ENCODE results near the gene SPINK1. TPM values are rescaled to one million over a fixed set of nuclear protein-coding genes. Genes with fewer than 3 reads are reported as not detected.
A peak's percentile ranks its signal among the peaks of the same experiment; 100 is the strongest.
"Not testable (repeated sequence)": the region's sequence is repeated elsewhere in the genome, so short reads cannot be mapped to it uniquely, and the experiment has no call there.

SPINK1 gene
- polyA plus RNA-seq, 1 donor from 2014 or later: not detected

GRCh38 chr5:147822686-147823491 lies 8.6 kb downstream of the SPINK1 start:
- H4K20me1 ChIP-seq (ENCODE audit: insufficient read depth): no peaks in the 10 kb centered on the region
- peak; percentile 99 for TF ChIP-seq CTCF (IDR thresholded peaks at IDR 0.05; ENCODE audit: poor library complexity, severe bottlenecking)
- TF ChIP-seq SMC3 (conservative IDR thresholded peaks at IDR 0.05; ENCODE audit: poor library complexity): peak; percentile 99
- TF ChIP-seq EP300 (conservative IDR thresholded peaks at IDR 0.05; ENCODE audit: poor library complexity, severe bottlenecking): peak; percentile 28
- TF ChIP-seq MXI1 (conservative IDR thresholded peaks at IDR 0.05; ENCODE audit: poor library complexity, severe bottlenecking): peak; percentile 27
- peak; percentile 100 for TF ChIP-seq RAD21 (conservative IDR thresholded peaks at IDR 0.05)
- no peak for TF ChIP-seq EZH2 (IDR thresholded peaks at IDR 0.05; ENCODE audit: borderline replicate concordance, insufficient read depth, low read length, poor library complexity, severe bottlenecking)
- no peak for TF ChIP-seq REST (IDR thresholded peaks at IDR 0.05; ENCODE audit: borderline replicate concordance)

GRCh38 chr5:147822222-147822621 lies 9.2 kb downstream of the SPINK1 start:
- H3K9me2 ChIP-seq (ENCODE audit: insufficient read depth, low read length); H3K9ac ChIP-seq (ENCODE audit: low read length): not testable (repeated sequence)

More at GRCh38 chr5:147822686-147823491, 8.6 kb downstream of the SPINK1 start:
- Histone ChIP-seq H2AFZ (ENCODE audit: low read depth, low read length) (no peak overlapping the region), H3F3A (ENCODE audit: insufficient read depth, low read length, poor library complexity, severe bottlenecking) (no peaks in the 10 kb centered on the region), H3K79me2 (replicated peaks; ENCODE audit: insufficient read depth, low read length) (no peaks in the 10 kb centered on the region), H3K9me3 (ENCODE audit: low read length) (no peaks in the 10 kb centered on the region), H3K36me3 (ENCODE audit: insufficient read depth, low read length) (no peaks in the 10 kb centered on the region), H3K27me3 (ENCODE audit: insufficient read depth, low read depth, low read length) (no peaks in the 10 kb centered on the region), H3K4me3 (ENCODE audit: low read length) (no peak overlapping the region), H3K27ac (ENCODE audit: low read length) (no peak overlapping the region), H3K4me2 (ENCODE audit: low read length) (no peak overlapping the region), H3K9me2 (ENCODE audit: insufficient read depth, low read length) (no peaks in the 10 kb centered on the region), H3K9ac (ENCODE audit: low read length) (no peak overlapping the region)

More at GRCh38 chr5:147822222-147822621, 9.2 kb downstream of the SPINK1 start:
- not testable (repeated sequence) for H3K27me3 ChIP-seq (ENCODE audit: insufficient read depth, low read depth, low read length); H3K36me3 ChIP-seq (ENCODE audit: insufficient read depth, low read length); H3K79me2 ChIP-seq (replicated peaks; ENCODE audit: insufficient read depth, low read length); H3K27ac ChIP-seq (ENCODE audit: low read length); H3K4me3 ChIP-seq (ENCODE audit: low read length); H3F3A ChIP-seq (ENCODE audit: insufficient read depth, low read length, poor library complexity, severe bottlenecking); H2AFZ ChIP-seq (ENCODE audit: low read depth, low read length); H4K20me1 ChIP-seq (ENCODE audit: insufficient read depth); H3K9me3 ChIP-seq (ENCODE audit: low read length); H3K4me2 ChIP-seq (ENCODE audit: low read length)
